ENCODE measurements around the gene LINC01488.

- TF ChIP-seq CEBPB (IDR thresholded peaks at IDR 0.05; ENCODE audit: borderline replicate concordance in 1 of 2, low read depth in 2 of 2, low read length in 2 of 2) = no peak
- TF ChIP-seq CREB1 (IDR thresholded peaks at IDR 0.05; ENCODE audit: low read depth) = no peak
These were observed 13.4 kb downstream of the LINC01488 start for GRCh38 chr11:69494851-69495250.
